Transverse colon (tissue), 4 donors: Measurements from ENCODE around the gene ZBTB26. TPM values are rescaled to one million over a fixed set of nuclear protein-coding genes. Genes with fewer than 3 reads are reported as not detected.
A peak's percentile ranks its signal among the peaks of the same experiment; 100 is the strongest.

Source experiments
- DNase-seq: peaks from one replicate; pipeline ENCODE4 v3.0.0-alpha.2; 2019
- H3K27ac ChIP-seq, 4 donors: fragments of 200-600 bp; sonication (generic); 2 replicates each; pipeline ENCODE4 v1.5.1; 2016 to 2018; ENCODE audit warnings: inconsistent platforms in 4 of 4
- H3K27me3 ChIP-seq: fragments of 200-600 bp; sonication (generic); 2 replicates; pipeline ENCODE4 v1.5.1; 2017; ENCODE audit warnings: inconsistent platforms
- H3K36me3 ChIP-seq, 4 donors: fragments of 200-600 bp; sonication (generic); 2 replicates each; pipeline ENCODE4 v1.5.1; 2017 to 2019; ENCODE audit warnings: inconsistent platforms in 4 of 4
- H3K4me1 ChIP-seq, 4 donors: fragments of 200-600 bp; sonication (generic); 2 replicates each; pipeline ENCODE4 v1.5.1; 2017 to 2020; ENCODE audit warnings: inconsistent platforms in 4 of 4
- H3K4me3 ChIP-seq, 4 donors: fragments of 200-600 bp; sonication (generic); 1 replicate in 1 of 4; 2 replicates in 3 of 4; pipeline versions ENCODE4 v1.5.1 to v1.6.1; 2017 to 2019; ENCODE audit warnings: inconsistent platforms in 4 of 4
- H3K9me3 ChIP-seq, 2 donors: fragments of 200-600 bp; sonication (generic); 2 replicates each; pipeline ENCODE4 v1.5.1; 2017 to 2019; ENCODE audit warnings: inconsistent platforms in 2 of 2
- CTCF ChIP-seq, 5 experiments: fragments of 200-600 bp in 3 of 5; fragments of 450-650 bp in 2 of 5; sonication (generic) in 3 of 5; IDR thresholded peaks; 1 replicate in 2 of 5; 2 replicates in 3 of 5; pipeline ENCODE4 v1.5.1; 2016 to 2017; ENCODE audit warnings: antibody characterized with exemption in 5 of 5, inconsistent platforms in 3 of 5, mild to moderate bottlenecking in 2 of 5, moderate library complexity in 1 of 5
- EP300 ChIP-seq: sonication (generic); formaldehyde crosslinking; IDR thresholded peaks from one replicate; pipeline ENCODE4 v1.6.1; 2017; ENCODE audit warnings: antibody characterized with exemption, low read depth
- POLR2A ChIP-seq: fragments of 450-650 bp; IDR thresholded peaks from one replicate; pipeline ENCODE4 v1.6.1; 2016; ENCODE audit warnings: antibody characterized with exemption, mild to moderate bottlenecking, moderate library complexity
- POLR2AphosphoS5 ChIP-seq, 3 donors: sonication (generic); formaldehyde crosslinking; IDR thresholded peaks; one replicate each; pipeline ENCODE4 v1.6.1; 2016; ENCODE audit warnings: antibody characterized with exemption in 3 of 3
- WGBS, 2 donors: methylation state at CpG; one replicate each; pipeline ENCODE4 v1.1.5; 2018; ENCODE audit warnings: low coverage in 1 of 2; 5-methylcytosine and 5-hydroxymethylcytosine counted together
- in situ Hi-C, 4 donors: fragments of 200-750 bp; cut with MboI; loops; one replicate each; pipeline versions ENCODE4 v1.15.0 to v1.15.1; 2017; ENCODE audit warnings: low sequenced_read_pairs in 3 of 4, low pct_ligation_motif_present in 1 of 4, low pct_unique_long_range_greater_than_20kb in 1 of 4
- intact Hi-C: fragments of 100-400 bp; cut with DNase I; formaldehyde crosslinking; loops from one replicate; pipeline ENCODE4 v1.15.1; 2023; ENCODE audit warnings: low total_unique reads
- total RNA-seq, 4 donors: library from RNA; depleted of rRNA; stranded (reverse); fragments of >200 nt; gene quantifications; one replicate each; pipeline ENCODE4 v1.1.0, GENCODE V29; 2016

Gene ZBTB26
- total RNA-seq, 4 donors from 2014 or later: 6.7 to 18.5 (median 8.0) TPM

- WGBS, 2 donors: 0% methylated on average over 2 to 45 of the region's 77 CpGs
- peak within 1 kb of the TSS; percentile 96 to 99 (median 96) for H3K27ac ChIP-seq
- TF ChIP-seq EP300: no peak
- peak; percentile 95 for TF ChIP-seq POLR2A
- peak in 1 of 5 experiments; percentile 7 for TF ChIP-seq CTCF (IDR thresholded peaks at IDR 0.05)
- TF ChIP-seq POLR2AphosphoS5 (IDR thresholded peaks at IDR 0.05): peak; percentile 96 to 98 (median 97)
- H3K4me3 ChIP-seq: peak within 1 kb of the TSS; percentile 78 to 98 (median 90)
- DNase-seq: peak; percentile 98
- H3K27me3 ChIP-seq: no peaks in the 10 kb centered on the region
- in situ Hi-C loops: no loop called here
- intact Hi-C loops: no loop called here
- no peaks in the 10 kb centered on the region for H3K9me3 ChIP-seq
- peaks cover 10 to 46% (median 25%) of the 10 kb centered on the region in 4 donors for H3K4me1 ChIP-seq
- H3K36me3 ChIP-seq: peaks cover 0 to 9% (median 2%) of the 10 kb centered on the region in 4 donors
Measured at GRCh38 chr9:122904823-122905710, 26.2 kb downstream of the ZBTB26 start, which contains the start of gene RC3H2. RC3H2 (minus strand) TSS chr9:122905359; CDS start chr9:122897509, 7,850 bp downstream.

GRCh38 chr9:122904466-122904822 is 26.9 kb downstream of the ZBTB26 start:
- H3K4me1 ChIP-seq: peaks cover 10 to 52% (median 26%) of the 10 kb centered on the region in 4 donors
- no peak for TF ChIP-seq POLR2A
- TF ChIP-seq POLR2AphosphoS5 (IDR thresholded peaks at IDR 0.05): no peak
- TF ChIP-seq CTCF (IDR thresholded peaks at IDR 0.05): no peak
- TF ChIP-seq EP300: no peak
- intact Hi-C loops: no loop called here

GRCh38 chr9:122900791-122901190 is 30.5 kb downstream of the ZBTB26 start:
- Histone ChIP-seq H3K36me3 (peaks cover 0 to 6% (median 2%) of the 10 kb centered on the region in 4 donors), H3K27ac (peak overlapping the region in 2 of 4 donors; percentile 20 to 41), H3K4me3 (peak overlapping the region in 1 of 4 donors; percentile 9), H3K27me3 (no peaks in the 10 kb centered on the region), H3K9me3 (no peaks in the 10 kb centered on the region), H3K4me1 (peaks cover 10 to 64% (median 31%) of the 10 kb centered on the region in 4 donors)
- no peak for DNase-seq
- in situ Hi-C loops: no loop called here
- no peak for TF ChIP-seq POLR2AphosphoS5 (IDR thresholded peaks at IDR 0.05)
- TF ChIP-seq EP300: no peak
- TF ChIP-seq POLR2A: no peak
- no peak for TF ChIP-seq CTCF (IDR thresholded peaks at IDR 0.05)
- intact Hi-C loops: no loop called here
- WGBS, 2 donors: 51 to 63% methylated on average over 2 of the region's 2 CpGs

More at GRCh38 chr9:122904466-122904822, 26.9 kb downstream of the ZBTB26 start:
- Histone ChIP-seq H3K27me3 (no peaks in the 10 kb centered on the region), H3K36me3 (peaks cover 0 to 7% (median 0%) of the 10 kb centered on the region in 4 donors), H3K4me3 (peak overlapping the region; percentile 78 to 98 (median 90)), H3K9me3 (no peaks in the 10 kb centered on the region), H3K27ac (peak overlapping the region; percentile 96 to 99 (median 96))
- in situ Hi-C loops: no loop called here
- 0% methylated on average over 1 to 8 of the region's 8 CpGs for WGBS, 2 donors
- peak; percentile 31 for DNase-seq

GRCh38 chr9:122897969-122898368 is 33.3 kb downstream of the ZBTB26 start:
- DNase-seq: no peak
- H3K9me3 ChIP-seq: no peaks in the 10 kb centered on the region
- no peak overlapping the region for H3K4me3 ChIP-seq
- no peaks in the 10 kb centered on the region for H3K27me3 ChIP-seq
- in situ Hi-C loops (no loop called here), intact Hi-C loops (no loop called here)
- no peak for TF ChIP-seq CTCF (IDR thresholded peaks at IDR 0.05)
- no peak for TF ChIP-seq POLR2AphosphoS5 (IDR thresholded peaks at IDR 0.05)
- no peak for TF ChIP-seq EP300
- TF ChIP-seq POLR2A: no peak
- H3K36me3 ChIP-seq: peaks cover 0 to 33% (median 9%) of the 10 kb centered on the region in 4 donors
- 100% methylated on average over 1 of the region's 1 CpG for WGBS, 2 donors
- peaks cover 2 to 48% (median 16%) of the 10 kb centered on the region in 4 donors for H3K4me1 ChIP-seq
- no peak overlapping the region for H3K27ac ChIP-seq
